Natural killer cell treated with Interleukin-12 subunit alpha and Interleukin-12 subunit beta and Interleukin-15 and Interleukin-18, amount 100 ng/mL, for 72 hours (primary cell): ENCODE results near the gene CD226. TPM values are rescaled to one million over a fixed set of nuclear protein-coding genes. Genes with fewer than 3 reads are reported as not detected.
"Not testable (repeated sequence)": the region's sequence is repeated elsewhere in the genome, so short reads cannot be mapped to it uniquely, and the experiment has no call there.

ENCODE experiments used
- ATAC-seq, 2 donors: fragments of 150-1000 bp; cut with Tn5 transposase in 1 of 2; sonication (Bioruptor Pico), chemical (Tn5 transposase) in 1 of 2; 2 replicates each; pipeline ENCODE4 v1.10.0; 2021
- DNase-seq: peaks from one replicate; pipeline ENCODE4 v3.0.0; 2022; ENCODE audit warnings: low spot score
- H3K27ac Mint-ChIP-seq, 2 donors: 1 replicate in 1 of 2; 2 replicates in 1 of 2; pipeline ENCODE4 v1.8.0; 2022; ENCODE audit warnings: mixed read lengths in 2 of 2, mild to moderate bottlenecking in 1 of 2, moderate library complexity in 1 of 2
- H3K27me3 Mint-ChIP-seq, 2 donors: 1 replicate in 1 of 2; 2 replicates in 1 of 2; pipeline ENCODE4 v1.8.0; 2022; ENCODE audit warnings: mixed read lengths in 2 of 2
- H3K36me3 Mint-ChIP-seq: one replicate; pipeline ENCODE4 v1.8.0; 2022; ENCODE audit warnings: mixed read lengths
- H3K4me1 Mint-ChIP-seq, 2 donors: 1 replicate in 1 of 2; 2 replicates in 1 of 2; pipeline ENCODE4 v1.8.0; 2022; ENCODE audit warnings: low read depth in 2 of 2, mixed read lengths in 2 of 2, mild to moderate bottlenecking in 1 of 2
- H3K4me3 Mint-ChIP-seq: one replicate; pipeline ENCODE4 v1.8.0; 2022; ENCODE audit warnings: mixed read lengths
- H3K9me3 Mint-ChIP-seq: 2 replicates; pipeline ENCODE4 v1.8.0; 2022; ENCODE audit warnings: mixed read lengths
- total RNA-seq, 2 donors: library from RNA; stranded (reverse); gene quantifications; one replicate each; pipeline ENCODE4 v1.2.3, GENCODE V29; 2022

Gene CD226
- total RNA-seq, 2 donors from 2014 or later, result 153 to 181 TPM

- ATAC-seq, DNase-seq, H3K4me3 Mint-ChIP-seq, H3K27me3 Mint-ChIP-seq: not testable (repeated sequence)
- Mint-ChIP-seq H3K27ac (peak overlapping the region in 1 of 2 donors; percentile 24), H3K4me1 (peaks cover 37 to 45% of the 10 kb centered on the region in 2 donors), H3K9me3 (peaks cover 12% of the 10 kb centered on the region), H3K36me3 (peaks cover 44% of the 10 kb centered on the region)
Observed at GRCh38 chr18:69975294-69975693, 27.6 kb upstream of the CD226 start.

GRCh38 chr18:69974365-69974764 lies 26.7 kb upstream of the CD226 start:
- peaks cover 38% of the 10 kb centered on the region for H3K36me3 Mint-ChIP-seq
- H3K4me3 Mint-ChIP-seq, result no peak overlapping the region
- no peak for DNase-seq
- peak overlapping the region in 1 of 2 donors; percentile 24 for H3K27ac Mint-ChIP-seq
- peaks cover 35 to 42% of the 10 kb centered on the region in 2 donors for H3K4me1 Mint-ChIP-seq
- no peaks in the 10 kb centered on the region for H3K27me3 Mint-ChIP-seq
- no peak for ATAC-seq
- peaks cover 8% of the 10 kb centered on the region for H3K9me3 Mint-ChIP-seq

- Mint-ChIP-seq H3K4me3 (no peak overlapping the region), H3K36me3 (peaks cover 17% of the 10 kb centered on the region), H3K27me3 (no peaks in the 10 kb centered on the region), H3K9me3 (no peaks in the 10 kb centered on the region), H3K27ac (no peak overlapping the region), H3K4me1 (peaks cover 19 to 32% of the 10 kb centered on the region in 2 donors)
- no peak for DNase-seq
- no peak for ATAC-seq
Observed at GRCh38 chr18:69969491-69969890, 21.8 kb upstream of the CD226 start.

GRCh38 chr18:69968039-69968438 lies 20.4 kb upstream of the CD226 start:
- no peak for ATAC-seq
- Mint-ChIP-seq H3K36me3 (peaks cover 15% of the 10 kb centered on the region), H3K27me3 (no peaks in the 10 kb centered on the region), H3K27ac (peak overlapping the region in 1 of 2 donors; percentile 9), H3K9me3 (peaks cover 4% of the 10 kb centered on the region), H3K4me3 (no peak overlapping the region), H3K4me1 (peaks cover 19 to 34% of the 10 kb centered on the region in 2 donors)
- no peak for DNase-seq

- Mint-ChIP-seq H3K9me3 (peaks cover 8% of the 10 kb centered on the region), H3K4me1 (peaks cover 25 to 27% of the 10 kb centered on the region in 2 donors), H3K4me3 (no peak overlapping the region), H3K27me3 (no peaks in the 10 kb centered on the region), H3K27ac (peak overlapping the region in 1 of 2 donors; percentile 68), H3K36me3 (peaks cover 5% of the 10 kb centered on the region)
- ATAC-seq, result no peak
- no peak for DNase-seq
Observed at GRCh38 chr18:69963196-69963595, 15.5 kb upstream of the CD226 start.

GRCh38 chr18:69961718-69962117 lies 14.0 kb upstream of the CD226 start:
- DNase-seq, result no peak
- H3K4me1 Mint-ChIP-seq, result peaks cover 17 to 33% of the 10 kb centered on the region in 2 donors
- no peaks in the 10 kb centered on the region for H3K27me3 Mint-ChIP-seq
- no peak overlapping the region for H3K27ac Mint-ChIP-seq
- no peak for ATAC-seq
- H3K36me3 Mint-ChIP-seq, result peaks cover 5% of the 10 kb centered on the region
- no peak overlapping the region for H3K4me3 Mint-ChIP-seq
- peaks cover 8% of the 10 kb centered on the region for H3K9me3 Mint-ChIP-seq

- Mint-ChIP-seq H3K27ac (no peak overlapping the region), H3K36me3 (peaks cover under 1% of the 10 kb centered on the region), H3K4me1 (peaks cover 17 to 36% of the 10 kb centered on the region in 2 donors), H3K4me3 (no peak overlapping the region), H3K9me3 (peaks cover 7% of the 10 kb centered on the region), H3K27me3 (no peaks in the 10 kb centered on the region)
- peak; percentile 88 to 89 for ATAC-seq
- peak; percentile 69 for DNase-seq
Observed at GRCh38 chr18:69958422-69958821, 10.7 kb upstream of the CD226 start.

GRCh38 chr18:69957747-69958146 lies 10.1 kb upstream of the CD226 start:
- Mint-ChIP-seq H3K4me3 (no peak overlapping the region), H3K9me3 (peaks cover 4% of the 10 kb centered on the region), H3K36me3 (peaks cover 7% of the 10 kb centered on the region), H3K27me3 (no peaks in the 10 kb centered on the region), H3K4me1 (peaks cover 13 to 40% of the 10 kb centered on the region in 2 donors), H3K27ac (no peak overlapping the region)
- no peak for DNase-seq
- ATAC-seq, result no peak

GRCh38 chr18:69956665-69957620 lies 9.3 kb upstream of the CD226 start:
- H3K4me1 Mint-ChIP-seq, result peaks cover 14 to 42% of the 10 kb centered on the region in 2 donors
- no peaks in the 10 kb centered on the region for H3K27me3 Mint-ChIP-seq
- no peak overlapping the region for H3K4me3 Mint-ChIP-seq
- H3K36me3 Mint-ChIP-seq, result peaks cover 9% of the 10 kb centered on the region
- ATAC-seq (peak in 1 of 2 donors; percentile 67), DNase-seq (no peak)
- H3K9me3 Mint-ChIP-seq, result peaks cover 4% of the 10 kb centered on the region
- H3K27ac Mint-ChIP-seq, result no peak overlapping the region

GRCh38 chr18:69956057-69956456 lies 8.4 kb upstream of the CD226 start:
- H3K9me3 Mint-ChIP-seq, result peaks cover 4% of the 10 kb centered on the region
- H3K27me3 Mint-ChIP-seq, result no peaks in the 10 kb centered on the region
- no peak overlapping the region for H3K27ac Mint-ChIP-seq
- peaks cover 17 to 49% of the 10 kb centered on the region in 2 donors for H3K4me1 Mint-ChIP-seq
- ATAC-seq (peak; percentile 55 to 67), DNase-seq (no peak)
- peaks cover 17% of the 10 kb centered on the region for H3K36me3 Mint-ChIP-seq
- H3K4me3 Mint-ChIP-seq, result no peak overlapping the region

GRCh38 chr18:69954719-69955480 lies 7.2 kb upstream of the CD226 start:
- no peak for ATAC-seq
- H3K9me3 Mint-ChIP-seq, result peaks cover 4% of the 10 kb centered on the region
- peaks cover 17% of the 10 kb centered on the region for H3K36me3 Mint-ChIP-seq
- DNase-seq, result no peak
- H3K27me3 Mint-ChIP-seq, result no peaks in the 10 kb centered on the region
- no peak overlapping the region for H3K27ac Mint-ChIP-seq
- no peak overlapping the region for H3K4me3 Mint-ChIP-seq
- peaks cover 17 to 49% of the 10 kb centered on the region in 2 donors for H3K4me1 Mint-ChIP-seq

- H3K4me1 Mint-ChIP-seq, result peaks cover 19 to 34% of the 10 kb centered on the region in 2 donors
- peak overlapping the region; percentile 47 for H3K4me3 Mint-ChIP-seq
- peaks cover 17% of the 10 kb centered on the region for H3K36me3 Mint-ChIP-seq
- H3K9me3 Mint-ChIP-seq, result no peaks in the 10 kb centered on the region
- H3K27ac Mint-ChIP-seq, result peak overlapping the region; percentile 15 to 29
- ATAC-seq (no peak), DNase-seq (no peak)
- no peaks in the 10 kb centered on the region for H3K27me3 Mint-ChIP-seq
Observed at GRCh38 chr18:69953191-69953590, 5.5 kb upstream of the CD226 start.

- peak overlapping the region; percentile 21 to 43 for H3K27ac Mint-ChIP-seq
- no peaks in the 10 kb centered on the region for H3K9me3 Mint-ChIP-seq
- H3K27me3 Mint-ChIP-seq, result no peaks in the 10 kb centered on the region
- ATAC-seq, result no peak
- peaks cover 26 to 38% of the 10 kb centered on the region in 2 donors for H3K4me1 Mint-ChIP-seq
- peak overlapping the region; percentile 9 for H3K4me3 Mint-ChIP-seq
- H3K36me3 Mint-ChIP-seq, result peaks cover 27% of the 10 kb centered on the region
- no peak for DNase-seq
Observed at GRCh38 chr18:69951182-69951581, 3.5 kb upstream of the CD226 start.

GRCh38 chr18:69949538-69949936 lies 1.9 kb upstream of the CD226 start:
- Mint-ChIP-seq H3K9me3 (peaks cover under 1% of the 10 kb centered on the region), H3K4me3 (no peak overlapping the region), H3K4me1 (peaks cover 30 to 46% of the 10 kb centered on the region in 2 donors), H3K36me3 (peaks cover 43% of the 10 kb centered on the region), H3K27me3 (no peaks in the 10 kb centered on the region), H3K27ac (no peak overlapping the region)
- DNase-seq, result no peak
- no peak for ATAC-seq
